Gastroesophageal sphincter (tissue), 4 donors: ENCODE measurements around the gene MSH3. TPM values are rescaled to one million over a fixed set of nuclear protein-coding genes. Genes with fewer than 3 reads are reported as not detected.

Source experiments
- ATAC-seq: fragments of 150-250 bp; one replicate; pipeline ENCODE4 v1.9.1; 2016; ENCODE audit warnings: mild to moderate bottlenecking, moderate library complexity
- H3K27ac ChIP-seq, 4 donors: fragments of 200-600 bp; sonication (generic) in 3 of 4; 1 replicate in 3 of 4; 2 replicates in 1 of 4; pipeline ENCODE4 v1.5.1; 2016 to 2019
- H3K27me3 ChIP-seq: fragments of 200-600 bp; sonication (generic); one replicate; pipeline ENCODE4 v1.5.1; 2019
- H3K36me3 ChIP-seq, 2 donors: fragments of 200-600 bp; sonication (generic); one replicate each; pipeline ENCODE4 v1.5.1; 2019; ENCODE audit warnings: control low read depth in 1 of 2
- H3K4me1 ChIP-seq, 3 donors: fragments of 200-600 bp; sonication (generic); 1 replicate in 2 of 3; 2 replicates in 1 of 3; pipeline ENCODE4 v1.5.1; 2016 to 2019; ENCODE audit warnings: control low read depth in 2 of 3
- H3K4me3 ChIP-seq, 2 donors: fragments of 200-600 bp; sonication (generic); one replicate each; pipeline ENCODE4 v1.5.1; 2019; ENCODE audit warnings: mild to moderate bottlenecking in 1 of 2, moderate library complexity in 1 of 2
- H3K9me3 ChIP-seq, 3 donors: fragments of 200-600 bp; sonication (generic); one replicate each; pipeline ENCODE4 v1.5.1; 2017 to 2019; ENCODE audit warnings: control low read depth in 2 of 3
- EP300 ChIP-seq: sonication (generic); formaldehyde crosslinking; IDR thresholded peaks from one replicate; pipeline ENCODE4 v1.6.1; 2017; ENCODE audit warnings: antibody characterized with exemption, mild to moderate bottlenecking
- POLR2A ChIP-seq, 2 donors: fragments of 450-650 bp; IDR thresholded peaks; one replicate each; pipeline ENCODE4 v1.6.1; 2017; ENCODE audit warnings: antibody characterized with exemption in 2 of 2, mild to moderate bottlenecking in 2 of 2, moderate library complexity in 1 of 2
- POLR2AphosphoS5 ChIP-seq: sonication (generic); formaldehyde crosslinking; IDR thresholded peaks from one replicate; pipeline ENCODE4 v1.6.1; 2017; ENCODE audit warnings: antibody characterized with exemption
- WGBS, 2 donors: methylation state at CpG; one replicate each; pipeline ENCODE4 v1.1.5; 2018; ENCODE audit warnings: low coverage in 1 of 2; 5-methylcytosine and 5-hydroxymethylcytosine counted together
- total RNA-seq, 4 donors: library from RNA; depleted of rRNA; stranded (reverse); fragments of >200 nt; gene quantifications; one replicate each; pipeline ENCODE4 v1.1.0, GENCODE V29; 2016
- TF ChIP-seq, protein P1 (sequence below), 4 experiments: fragments of 200-600 bp in 2 of 4; fragments of 450-650 bp in 2 of 4; sonication (generic) in 1 of 4; IDR thresholded peaks; one replicate each; pipeline ENCODE4 v1.5.1; 2017 to 2019; ENCODE audit warnings: antibody characterized with exemption in 4 of 4, mild to moderate bottlenecking in 2 of 4, moderate library complexity in 2 of 4

The MSH3 gene
- total RNA-seq, 4 donors from 2014 or later: 10.7 to 14.0 (median 12.0) TPM

GRCh38 chr5:80756292-80756691 is 101.8 kb downstream of the MSH3 start:
- Histone ChIP-seq H3K27ac (no peak overlapping the region), H3K27me3 (no peaks in the 10 kb centered on the region), H3K9me3 (no peaks in the 10 kb centered on the region), H3K4me3 (no peak overlapping the region), H3K4me1 (no peaks in the 10 kb centered on the region), H3K36me3 (peaks cover 0 to 10% of the 10 kb centered on the region in 2 donors)
- ATAC-seq: no peak
- WGBS, 2 donors: 82 to 89% methylated on average over 1 of the region's 1 CpG
- TF ChIP-seq, protein P1, sequence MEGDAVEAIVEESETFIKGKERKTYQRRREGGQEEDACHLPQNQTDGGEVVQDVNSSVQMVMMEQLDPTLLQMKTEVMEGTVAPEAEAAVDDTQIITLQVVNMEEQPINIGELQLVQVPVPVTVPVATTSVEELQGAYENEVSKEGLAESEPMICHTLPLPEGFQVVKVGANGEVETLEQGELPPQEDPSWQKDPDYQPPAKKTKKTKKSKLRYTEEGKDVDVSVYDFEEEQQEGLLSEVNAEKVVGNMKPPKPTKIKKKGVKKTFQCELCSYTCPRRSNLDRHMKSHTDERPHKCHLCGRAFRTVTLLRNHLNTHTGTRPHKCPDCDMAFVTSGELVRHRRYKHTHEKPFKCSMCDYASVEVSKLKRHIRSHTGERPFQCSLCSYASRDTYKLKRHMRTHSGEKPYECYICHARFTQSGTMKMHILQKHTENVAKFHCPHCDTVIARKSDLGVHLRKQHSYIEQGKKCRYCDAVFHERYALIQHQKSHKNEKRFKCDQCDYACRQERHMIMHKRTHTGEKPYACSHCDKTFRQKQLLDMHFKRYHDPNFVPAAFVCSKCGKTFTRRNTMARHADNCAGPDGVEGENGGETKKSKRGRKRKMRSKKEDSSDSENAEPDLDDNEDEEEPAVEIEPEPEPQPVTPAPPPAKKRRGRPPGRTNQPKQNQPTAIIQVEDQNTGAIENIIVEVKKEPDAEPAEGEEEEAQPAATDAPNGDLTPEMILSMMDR (IDR thresholded peaks at IDR 0.05): no peak
- TF ChIP-seq POLR2A (IDR thresholded peaks at IDR 0.05): no peak
- TF ChIP-seq EP300: no peak
- TF ChIP-seq POLR2AphosphoS5: no peak

DNA sequence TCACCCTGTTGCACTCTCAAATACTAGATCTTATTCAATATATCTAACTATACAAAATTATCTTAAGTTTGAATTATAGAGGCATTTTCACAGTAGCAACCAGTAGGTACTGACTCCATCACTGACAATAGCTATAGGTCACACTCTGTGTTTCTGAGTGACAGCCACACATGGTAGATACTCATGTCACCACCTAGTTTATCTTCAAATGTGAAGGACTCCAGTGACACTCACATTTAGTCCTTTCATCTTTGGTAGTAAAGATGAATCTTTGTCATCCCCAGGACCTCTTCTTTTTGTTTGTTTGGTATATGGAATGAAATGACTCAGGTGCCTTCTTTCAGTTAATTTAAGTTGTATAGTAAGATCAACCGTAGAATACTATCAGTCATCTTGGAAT is 102.8 kb downstream of the MSH3 start:
- Histone ChIP-seq H3K27ac (no peak overlapping the region), H3K4me3 (no peak overlapping the region), H3K27me3 (no peaks in the 10 kb centered on the region), H3K9me3 (no peaks in the 10 kb centered on the region), H3K36me3 (peaks cover 0 to 11% of the 10 kb centered on the region in 2 donors), H3K4me1 (no peaks in the 10 kb centered on the region)
- 90 to 100% methylated on average over 1 of the region's 1 CpG for WGBS, 2 donors
- ATAC-seq: no peak
- TF ChIP-seq, protein P1 (IDR thresholded peaks at IDR 0.05): no peak
- no peak for TF ChIP-seq POLR2A (IDR thresholded peaks at IDR 0.05)
- TF ChIP-seq POLR2AphosphoS5: no peak

DNA sequence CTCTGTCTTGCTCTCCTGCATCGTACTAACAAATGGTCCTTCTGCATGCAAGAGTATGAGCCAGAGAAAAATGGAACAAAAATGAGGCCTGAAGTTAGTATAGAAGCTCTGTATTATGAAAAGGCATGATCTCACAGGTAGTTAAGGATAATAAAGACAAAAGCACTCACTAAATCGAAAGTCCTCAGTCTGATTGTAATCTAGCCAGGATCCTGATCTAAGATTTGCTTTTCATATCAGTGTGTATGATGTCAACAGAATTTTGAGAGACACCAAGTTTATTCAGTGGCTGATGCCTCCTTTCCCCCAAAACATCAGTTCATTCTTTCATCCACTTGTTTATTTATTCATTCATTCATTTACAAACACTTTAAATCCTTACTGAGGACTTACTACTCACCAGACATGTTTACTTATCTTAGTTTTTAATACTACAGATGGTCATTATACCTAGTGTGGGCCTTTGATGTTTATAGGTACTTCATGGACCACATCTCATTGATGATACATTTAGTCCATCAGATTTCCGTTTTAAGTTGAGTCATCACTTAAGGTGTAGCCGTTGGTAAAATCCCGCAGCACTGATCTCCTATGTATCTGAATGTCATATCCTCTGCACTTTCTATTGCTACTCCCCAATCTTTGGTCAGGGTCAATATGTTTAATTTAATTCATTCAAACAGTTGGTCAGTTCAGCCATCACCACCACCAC is 105.6 kb downstream of the MSH3 start:
- Histone ChIP-seq H3K9me3 (no peaks in the 10 kb centered on the region), H3K4me3 (no peak overlapping the region), H3K27ac (no peak overlapping the region), H3K36me3 (peaks cover 0 to 17% of the 10 kb centered on the region in 2 donors), H3K4me1 (no peaks in the 10 kb centered on the region), H3K27me3 (no peaks in the 10 kb centered on the region)
- 91 to 98% methylated on average over 5 of the region's 5 CpGs for WGBS, 2 donors
- TF ChIP-seq EP300 (no peak), POLR2AphosphoS5 (no peak), POLR2A (IDR thresholded peaks at IDR 0.05) (no peak)
- TF ChIP-seq, protein P1 (IDR thresholded peaks at IDR 0.05): no peak
- ATAC-seq: no peak

DNA sequence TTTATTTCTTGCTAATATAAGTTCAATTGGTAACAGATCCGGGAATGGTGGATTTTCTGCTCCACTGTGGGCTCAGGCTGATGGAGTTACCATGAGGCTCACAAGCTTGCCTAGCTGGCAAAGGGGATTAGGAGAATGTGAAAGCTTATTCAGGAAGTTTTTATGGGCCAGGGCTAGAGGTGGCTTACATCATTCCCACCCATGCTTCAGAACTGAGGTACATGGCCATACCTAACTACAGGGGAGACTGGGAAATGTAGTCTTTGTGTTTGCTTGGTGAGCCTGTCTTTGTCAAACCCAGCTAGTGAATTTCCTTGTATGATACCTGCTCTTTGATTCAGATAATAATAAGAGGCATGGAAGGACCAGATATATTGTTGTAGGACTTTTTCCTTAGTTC is 106.2 kb downstream of the MSH3 start:
- H3K27me3 ChIP-seq: no peaks in the 10 kb centered on the region
- TF ChIP-seq, protein P1 (IDR thresholded peaks at IDR 0.05): no peak
- TF ChIP-seq POLR2AphosphoS5 (no peak), POLR2A (IDR thresholded peaks at IDR 0.05) (no peak), EP300 (no peak)
- ATAC-seq: no peak
- H3K9me3 ChIP-seq: no peaks in the 10 kb centered on the region
- H3K36me3 ChIP-seq: peaks cover 0 to 17% of the 10 kb centered on the region in 2 donors
- 100% methylated on average over 1 of the region's 1 CpG; no CpG with 5 or more reads in 1 of the 2 donors for WGBS, 2 donors
- no peaks in the 10 kb centered on the region for H3K4me1 ChIP-seq
- H3K4me3 ChIP-seq: no peak overlapping the region
- no peak overlapping the region for H3K27ac ChIP-seq

GRCh38 chr5:80761176-80761575 is 106.7 kb downstream of the MSH3 start:
- Histone ChIP-seq H3K4me1 (no peaks in the 10 kb centered on the region), H3K4me3 (no peak overlapping the region), H3K27ac (no peak overlapping the region), H3K36me3 (peaks cover 0 to 17% of the 10 kb centered on the region in 2 donors), H3K27me3 (no peaks in the 10 kb centered on the region), H3K9me3 (no peaks in the 10 kb centered on the region)
- ATAC-seq: no peak
- TF ChIP-seq EP300 (no peak), POLR2AphosphoS5 (no peak), POLR2A (IDR thresholded peaks at IDR 0.05) (no peak)
- TF ChIP-seq, protein P1 (IDR thresholded peaks at IDR 0.05): no peak
- WGBS, 2 donors: 95 to 100% methylated on average over 1 to 5 of the region's 5 CpGs
